GM18867 (cell line): Measurements from ENCODE around the gene ATF3.

Source experiments
- ATAC-seq: cut with Tn5 transposase; IDR thresholded peaks from one replicate; pipeline ENCODE4 v1.9.1; 2021; ENCODE audit warnings: mild to moderate bottlenecking, moderate library complexity; ENCODE audit not compliant: unreplicated experiment

The ATF3 gene

DNA sequence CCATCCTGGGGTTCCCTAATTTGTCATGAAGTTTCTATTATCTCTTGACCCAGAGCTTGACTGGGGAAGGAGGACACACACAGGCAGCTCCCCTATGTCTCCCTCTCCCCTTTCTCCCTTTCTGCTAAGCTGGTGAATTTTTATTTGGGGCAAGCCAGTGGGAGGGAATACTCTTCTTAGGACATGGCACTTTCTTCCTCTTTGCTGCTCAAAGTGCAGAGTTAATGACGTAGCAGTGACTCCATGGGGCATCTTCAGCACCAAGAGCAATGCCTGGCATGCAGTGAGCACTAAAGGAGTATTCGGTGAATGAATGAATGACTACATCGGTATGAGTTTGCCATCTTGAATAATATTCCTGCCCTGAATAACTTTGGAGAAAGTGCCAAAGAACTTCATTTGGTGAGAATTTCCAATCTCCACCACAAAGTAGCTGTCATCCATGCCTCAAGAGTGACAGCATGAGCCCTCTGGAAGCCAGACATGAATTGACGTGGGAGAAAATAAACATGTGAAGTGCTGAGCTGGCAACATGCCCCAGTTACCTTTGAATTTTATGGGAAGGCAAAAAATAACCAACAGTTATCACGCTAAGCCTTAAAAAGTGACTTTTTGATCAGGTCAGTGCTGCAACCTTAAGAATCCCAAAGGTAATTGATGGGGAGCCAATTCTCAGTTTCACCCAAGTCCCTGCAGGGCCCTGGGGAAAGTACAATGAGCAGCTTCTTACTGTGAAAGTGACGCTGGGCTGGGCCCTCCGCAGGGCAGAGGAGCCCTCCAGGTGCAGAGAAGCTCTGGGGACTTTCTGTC is 22.1 kb upstream of the ATF3 start:
- ATAC-seq, result peak; percentile 96

DNA sequence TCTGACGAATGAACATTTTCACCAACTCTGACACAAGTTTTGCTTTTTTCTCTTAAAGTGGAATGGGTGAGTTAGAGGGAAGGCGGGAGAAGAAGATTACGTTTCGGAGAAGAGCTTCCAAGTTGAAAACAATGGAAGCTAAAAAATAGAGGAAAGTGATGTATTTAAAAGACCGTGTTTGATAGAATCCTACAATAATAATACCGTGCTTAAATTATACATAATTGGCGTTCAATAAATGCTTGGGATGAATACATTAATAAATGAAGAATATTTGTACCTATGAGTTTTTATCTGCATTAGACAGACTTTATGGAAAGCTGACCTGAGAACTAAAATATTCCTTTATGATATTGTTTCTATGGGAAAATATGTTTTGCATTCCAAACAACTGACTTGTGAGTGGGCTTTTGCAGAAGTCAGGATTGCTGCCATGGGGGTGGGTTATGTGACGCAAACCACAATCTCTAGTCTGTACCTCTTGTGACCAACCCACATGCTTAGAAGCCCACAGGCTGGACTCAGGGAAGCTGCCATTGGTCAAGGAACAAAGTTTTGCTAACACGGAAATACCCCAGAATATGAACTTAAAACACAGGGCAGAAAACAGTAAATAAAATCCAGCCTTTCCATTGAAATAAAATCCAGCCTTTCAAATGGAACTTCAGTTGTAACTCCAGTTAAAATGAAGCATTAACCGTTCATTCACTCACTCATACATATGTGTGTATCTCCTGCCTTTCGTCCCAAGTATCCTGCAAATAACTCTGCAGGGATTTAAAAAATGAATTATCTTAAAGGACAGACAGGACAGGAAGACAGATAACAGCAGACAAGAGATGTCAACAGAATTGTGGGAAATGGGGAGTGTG is 21.3 kb upstream of the ATF3 start:
- ATAC-seq, result no peak

DNA sequence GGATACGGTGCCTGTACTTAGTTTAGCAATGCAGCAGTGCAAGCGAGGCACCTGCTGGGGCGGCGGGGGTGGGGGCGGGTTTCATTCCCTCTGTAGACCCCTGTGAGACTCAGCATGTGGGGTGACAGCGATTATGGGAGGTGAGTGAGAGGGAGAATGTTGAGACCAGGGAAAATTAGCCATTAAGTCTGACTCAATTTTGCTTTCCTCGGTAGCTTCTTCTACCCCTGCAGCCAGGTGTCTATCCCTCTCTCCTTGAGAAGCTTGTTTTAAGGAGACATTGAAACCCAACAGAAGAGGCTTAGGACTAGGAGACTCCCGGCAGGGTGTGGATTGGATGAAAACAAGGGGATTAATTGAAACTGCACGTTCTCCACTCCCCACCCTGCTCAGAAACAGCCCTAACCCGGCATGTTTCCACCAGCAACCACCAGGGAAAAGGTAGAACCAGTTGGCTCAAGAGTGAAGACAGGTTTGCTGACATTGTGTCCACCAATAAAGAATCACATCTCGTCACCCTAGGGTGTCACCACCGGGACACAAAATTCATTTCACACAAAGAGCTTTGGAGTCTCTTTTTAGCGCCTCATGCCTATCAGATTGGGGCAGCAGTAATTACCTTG is 20.6 kb upstream of the ATF3 start:
- no peak for ATAC-seq

DNA sequence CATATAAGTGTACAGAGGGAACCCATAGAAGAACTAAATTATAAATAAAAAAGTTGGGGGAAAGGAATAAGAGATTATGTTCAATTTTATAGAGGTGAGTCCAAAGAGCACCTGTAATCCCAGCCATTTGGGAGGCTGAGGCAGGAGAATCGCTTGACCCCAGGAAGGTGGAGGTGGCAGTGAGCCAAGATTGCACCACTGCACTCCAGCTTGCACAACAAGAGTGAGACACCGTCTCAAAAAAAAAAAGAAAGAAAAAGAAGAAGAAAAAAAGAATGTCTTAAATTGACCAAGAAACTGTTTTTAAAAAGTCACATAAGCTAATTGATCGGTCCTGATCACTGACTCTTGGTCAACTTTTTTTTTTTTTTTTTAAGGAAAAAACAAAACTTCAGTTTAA is 19.1 kb upstream of the ATF3 start:
- ATAC-seq, result no peak

DNA sequence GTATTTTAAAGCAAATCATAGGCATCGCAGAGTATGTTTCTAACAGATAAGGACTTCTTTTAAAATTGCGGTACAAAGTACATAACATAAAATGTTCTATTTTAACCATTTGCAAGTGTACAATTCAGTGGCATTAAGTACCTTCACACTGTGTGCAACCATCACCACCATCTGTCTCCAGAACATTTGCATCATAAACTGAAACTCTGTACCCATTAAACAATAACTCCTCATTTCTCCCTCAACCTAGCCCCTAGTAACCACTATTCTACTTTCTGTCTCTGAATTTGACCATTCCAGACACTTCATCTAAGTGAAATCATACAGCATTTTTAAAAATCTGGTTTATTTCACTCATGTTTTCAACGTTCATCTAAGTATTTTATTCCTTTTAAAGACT is 16.6 kb upstream of the ATF3 start:
- peak; percentile 29 for ATAC-seq

DNA sequence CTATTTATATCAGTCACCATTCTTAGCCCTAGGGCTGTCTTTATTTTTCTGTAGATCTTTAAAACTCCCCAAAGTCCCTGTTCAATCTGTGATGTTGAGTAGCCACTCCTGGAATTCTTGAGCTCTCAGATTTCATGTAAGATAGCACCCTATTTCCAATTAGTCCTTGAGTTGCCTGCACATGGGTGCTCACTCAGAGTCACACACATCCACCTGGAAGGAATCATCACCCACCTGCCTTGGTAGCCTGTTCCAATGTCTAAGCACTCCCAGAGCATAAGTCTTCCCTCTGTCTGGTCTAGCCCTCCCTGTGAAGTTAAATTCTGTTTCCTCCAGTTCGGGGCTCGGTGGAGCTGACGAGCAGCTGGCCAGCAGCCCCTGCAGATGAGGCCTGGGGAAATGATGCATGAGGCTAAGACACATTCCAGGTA is 14.7 kb upstream of the ATF3 start:
- ATAC-seq, result no peak

DNA sequence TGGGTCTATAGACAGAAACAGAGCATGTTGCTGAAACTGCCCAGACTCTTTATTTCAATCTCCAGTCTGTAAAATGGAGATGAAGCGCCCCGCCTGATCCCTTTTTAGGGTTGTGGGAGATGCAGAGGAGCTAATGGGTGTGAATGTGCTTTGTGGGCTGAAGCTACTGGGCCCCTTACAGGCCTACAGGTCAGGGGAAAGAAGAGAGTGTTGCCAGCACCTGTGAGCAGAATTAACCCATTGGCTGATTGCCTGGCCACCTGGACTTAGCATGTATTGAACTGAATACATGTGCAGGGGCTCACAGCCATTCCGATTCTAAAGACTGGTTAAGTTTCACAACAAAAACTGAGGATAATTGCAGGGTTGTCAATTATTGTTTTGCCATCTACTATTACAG is 13.9 kb upstream of the ATF3 start:
- no peak for ATAC-seq

DNA sequence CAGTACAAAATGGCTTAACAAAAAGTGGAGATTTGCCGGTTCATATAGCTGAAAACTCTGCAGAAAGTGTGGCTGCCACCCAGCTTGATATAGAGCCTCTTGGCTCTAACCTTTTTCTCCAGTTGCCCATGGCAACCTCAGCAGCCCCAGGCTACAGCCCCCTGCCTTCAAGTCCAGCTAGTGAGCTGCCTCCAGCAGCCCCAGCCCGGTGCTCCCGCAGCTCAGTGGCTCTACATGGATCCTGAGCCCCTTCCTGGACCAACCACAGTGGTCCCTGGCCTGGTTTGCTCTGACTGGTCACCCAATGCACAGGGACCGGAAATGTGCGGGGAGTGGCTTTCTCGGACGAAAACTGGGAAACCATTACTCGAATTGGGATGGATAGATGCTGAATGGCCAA is 13.3 kb upstream of the ATF3 start:
- no peak for ATAC-seq

DNA sequence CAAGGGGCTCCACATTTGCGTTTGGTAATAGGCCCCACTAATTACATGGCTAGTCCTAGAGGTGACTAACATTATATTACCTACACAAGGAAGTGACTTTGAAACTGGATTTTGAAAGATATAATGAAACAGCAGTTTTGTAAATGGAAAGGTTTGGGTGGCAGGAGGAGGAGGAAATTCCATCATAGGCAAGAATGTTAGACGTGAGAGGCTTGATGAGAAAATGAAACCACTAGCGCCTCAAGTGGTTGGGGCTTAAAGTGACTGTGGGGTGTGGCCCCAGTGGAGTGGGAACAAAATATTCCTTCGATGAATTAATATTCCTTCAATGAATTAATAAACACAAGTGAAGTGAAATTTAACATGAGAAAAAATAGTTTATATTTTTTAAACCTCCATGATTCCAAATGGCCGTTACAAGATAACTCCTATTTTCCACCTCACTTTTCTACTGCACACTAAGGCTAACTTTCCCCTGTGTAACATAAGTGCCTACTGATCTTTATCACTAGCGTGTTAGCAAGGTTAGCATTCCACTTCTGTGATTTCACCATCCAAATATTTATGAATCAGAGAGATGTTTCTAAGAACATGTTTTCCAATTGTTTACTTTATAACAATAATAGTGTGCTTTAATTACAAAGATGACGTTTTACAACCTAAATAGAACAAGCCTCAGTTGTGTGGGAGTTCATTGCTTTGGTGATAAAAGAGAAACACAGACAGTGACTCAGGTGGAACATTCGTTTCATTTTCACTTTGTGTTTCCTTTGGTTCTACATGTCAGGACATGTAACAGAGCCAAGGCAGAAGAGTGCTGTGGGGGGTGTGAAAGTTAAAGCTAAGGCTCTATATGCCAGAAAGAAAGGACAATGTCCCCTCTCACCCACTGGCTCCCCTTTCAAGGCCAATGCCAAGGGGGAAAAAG is 12.5 kb upstream of the ATF3 start:
- ATAC-seq, result peak; percentile 96

DNA sequence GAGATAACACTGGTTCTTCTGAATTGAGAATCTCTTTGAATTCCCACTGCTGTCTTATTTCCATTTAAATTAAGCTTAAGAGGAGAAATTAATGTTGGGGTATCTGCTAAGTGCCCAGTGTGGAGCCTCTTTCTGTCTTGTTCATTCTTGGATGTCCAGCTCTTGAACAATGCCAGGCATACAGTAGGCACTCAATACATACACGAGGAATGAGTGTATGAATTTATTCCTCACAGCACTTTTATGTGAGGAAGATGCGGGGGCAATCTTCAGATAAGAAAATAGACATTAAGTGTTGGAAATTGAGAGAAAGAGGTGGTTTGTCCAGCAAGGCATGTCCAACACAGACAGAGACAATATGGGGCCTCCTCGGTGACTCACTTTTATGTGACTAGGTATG is 11.8 kb upstream of the ATF3 start:
- no peak for ATAC-seq

DNA sequence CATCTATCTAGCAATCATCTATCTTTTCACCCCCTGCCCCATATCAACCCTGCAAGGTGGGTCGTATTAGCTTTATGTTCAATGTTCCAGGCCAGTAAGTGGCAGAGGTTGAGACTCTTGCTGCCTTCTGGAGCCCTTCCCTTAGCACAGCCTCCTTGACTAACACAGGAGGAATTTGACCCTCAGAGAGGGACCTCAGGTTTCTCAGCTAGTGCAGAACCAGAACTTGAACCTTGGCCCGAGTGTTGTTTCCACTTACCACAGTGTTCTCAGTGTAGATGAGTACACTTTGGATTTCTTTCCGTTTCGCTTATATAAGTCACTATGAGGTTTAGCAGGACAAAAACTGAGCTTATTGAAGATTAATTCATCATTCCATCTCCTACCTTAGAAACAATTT is 11.1 kb upstream of the ATF3 start:
- no peak for ATAC-seq

DNA sequence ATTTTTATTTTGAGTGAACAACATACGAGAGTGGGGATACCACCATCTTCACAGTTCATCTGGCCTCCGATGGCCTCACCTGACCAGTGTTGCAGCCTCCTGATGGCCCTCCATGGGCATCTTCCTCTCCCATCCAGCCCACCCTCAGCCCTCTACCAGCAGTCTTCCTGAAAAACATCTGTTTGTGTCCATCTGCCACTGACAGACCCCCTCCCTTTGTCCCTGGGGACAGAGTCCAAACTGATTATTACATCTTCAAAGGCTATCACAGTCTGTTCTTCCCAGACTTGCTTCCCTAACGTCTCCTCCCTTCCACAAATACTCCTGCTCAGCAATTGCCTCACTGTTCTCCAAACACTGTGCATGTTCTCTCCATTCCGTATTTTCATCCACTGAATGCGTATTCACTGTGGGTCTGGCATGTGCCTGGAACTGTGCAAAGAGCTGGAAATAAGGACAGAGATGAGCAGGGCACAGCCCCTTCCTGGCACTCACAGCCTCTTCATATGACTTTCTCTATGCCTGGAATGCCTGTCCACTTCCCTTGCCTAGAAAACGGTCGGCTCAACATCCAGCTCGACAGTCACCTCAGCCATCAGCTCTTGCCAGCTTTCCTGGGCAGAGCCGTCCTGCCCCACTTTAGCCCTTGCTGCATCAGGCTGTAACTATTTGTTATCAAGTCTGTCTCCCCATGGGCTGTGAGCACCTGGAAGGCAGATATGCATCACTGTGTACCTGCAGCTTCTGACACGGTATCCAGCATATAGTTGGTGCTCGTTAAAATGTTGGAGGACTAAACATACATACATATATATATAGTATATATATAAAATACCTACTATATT is 8.3 kb upstream of the ATF3 start:
- no peak for ATAC-seq

DNA sequence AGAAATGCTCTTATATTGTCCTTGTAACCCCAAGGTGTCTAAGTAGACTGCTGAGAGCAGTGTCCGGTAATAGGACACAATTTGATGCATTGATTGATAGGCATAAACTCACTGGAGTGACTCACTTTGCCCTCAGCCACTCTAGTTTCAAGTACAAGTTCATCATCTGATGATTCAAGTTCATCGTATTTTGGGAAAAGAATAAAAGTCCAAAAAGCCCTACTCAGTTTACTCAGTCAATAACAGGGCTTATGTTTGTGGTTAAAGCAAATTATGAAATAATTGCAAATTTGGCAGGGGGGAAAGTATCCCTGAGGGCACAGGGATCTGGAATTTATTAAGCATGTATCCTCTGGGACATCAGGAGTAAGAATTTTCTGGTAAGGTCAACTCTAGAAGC is 7.6 kb upstream of the ATF3 start:
- no peak for ATAC-seq

DNA sequence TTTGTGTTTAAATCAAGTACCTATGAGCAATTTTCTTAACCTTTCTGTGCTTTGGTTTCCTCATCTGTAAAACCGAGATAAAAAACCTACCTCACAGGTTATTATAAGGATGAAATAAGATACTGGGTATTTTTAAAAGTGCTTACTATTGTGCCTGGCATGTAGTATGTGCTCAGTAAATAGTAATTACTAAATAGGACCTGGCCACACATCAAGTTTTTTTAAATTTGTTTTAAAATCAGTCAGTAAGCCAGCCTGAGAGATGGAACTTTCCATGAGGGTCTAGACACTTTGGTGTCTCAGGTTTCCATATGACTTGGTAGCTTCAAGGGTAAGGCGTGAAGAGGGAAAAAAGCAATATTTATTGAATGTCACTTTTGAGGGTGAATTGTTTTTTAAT is 7.0 kb upstream of the ATF3 start:
- ATAC-seq, result no peak

DNA sequence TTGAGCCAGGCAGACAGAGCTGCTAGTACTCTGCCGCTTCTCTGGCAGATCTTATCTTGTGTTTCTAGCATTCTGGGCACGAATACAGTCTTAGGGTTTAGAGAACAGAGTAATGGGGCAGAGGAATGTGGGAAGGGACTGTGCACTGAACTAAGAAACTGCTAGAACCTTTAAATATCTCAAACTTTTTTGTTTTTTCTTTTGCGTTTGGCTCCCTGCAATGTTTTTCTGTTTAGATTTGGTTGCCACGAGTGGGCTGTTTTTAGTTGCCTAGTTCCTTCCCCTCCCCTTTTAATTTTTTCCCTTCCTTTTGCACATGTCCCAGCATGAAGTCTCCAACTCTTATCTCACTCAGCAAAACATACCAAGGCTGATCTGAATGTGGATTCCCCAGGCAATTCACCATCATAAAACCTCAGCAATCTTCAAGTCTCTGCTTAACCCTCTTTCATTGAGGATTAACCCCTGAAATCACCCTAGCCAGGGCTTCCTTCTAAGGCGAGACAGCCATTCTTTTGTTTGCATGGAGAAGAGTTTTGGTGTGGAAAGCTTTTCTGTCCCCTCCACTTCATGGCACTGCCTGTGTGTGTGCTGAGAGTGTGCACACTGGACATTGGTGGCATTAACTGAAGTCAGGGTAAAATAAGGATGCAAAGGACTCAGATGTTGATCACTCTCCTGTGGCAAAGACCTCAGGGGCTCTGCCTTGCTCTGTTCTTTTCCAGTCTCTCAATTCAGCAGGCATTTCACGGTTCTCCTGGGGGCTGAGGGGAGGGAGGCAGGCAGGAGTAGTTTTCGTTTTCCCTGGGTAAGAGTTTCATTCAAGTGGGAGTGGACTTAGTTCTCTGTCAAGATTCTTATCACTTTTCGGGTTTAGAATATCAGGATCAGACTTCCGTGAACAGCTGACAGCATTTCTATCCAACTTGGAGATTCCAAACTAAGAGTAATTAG is 2.8 kb upstream of the ATF3 start:
- ATAC-seq, result no peak

DNA sequence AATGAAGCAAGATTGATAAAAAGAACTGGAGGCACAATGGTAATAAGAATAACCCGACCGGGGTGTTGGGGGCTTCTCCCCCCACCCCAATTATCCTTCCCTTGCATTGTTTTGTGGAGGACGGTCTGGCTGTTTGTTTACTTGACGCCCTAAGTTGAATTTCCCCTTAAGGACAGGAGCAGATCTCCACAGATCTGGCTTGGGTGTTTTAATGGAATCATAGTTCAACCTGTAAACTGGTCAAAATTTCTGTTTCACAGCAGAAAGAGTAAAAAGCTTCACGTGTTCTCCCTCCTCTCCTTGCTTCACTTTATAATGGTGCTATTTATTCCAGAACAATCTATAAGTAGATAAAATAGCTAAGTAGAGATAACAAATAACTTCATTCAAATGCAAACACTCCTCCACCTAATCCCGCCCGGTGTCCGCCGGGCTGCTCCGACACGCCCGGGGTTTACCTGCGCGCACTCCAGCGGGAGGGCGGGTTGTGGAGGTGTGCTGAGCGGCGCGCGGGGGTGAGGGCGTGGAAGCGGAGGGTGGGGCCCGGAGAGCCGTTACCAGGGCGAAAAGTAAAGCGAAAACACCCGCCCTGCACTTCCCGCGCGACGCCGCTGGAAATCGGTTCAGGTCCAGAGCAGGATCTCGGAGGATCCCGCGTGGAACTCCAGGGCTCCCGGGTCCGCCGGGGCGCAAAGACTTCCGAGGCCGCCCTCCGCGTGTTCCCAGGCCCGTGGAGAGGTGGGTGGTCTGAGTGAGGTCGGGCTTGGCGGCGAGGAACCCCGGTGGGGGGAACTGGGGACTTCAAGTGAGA is 2.0 kb upstream of the ATF3 start:
- ATAC-seq, result no peak

DNA sequence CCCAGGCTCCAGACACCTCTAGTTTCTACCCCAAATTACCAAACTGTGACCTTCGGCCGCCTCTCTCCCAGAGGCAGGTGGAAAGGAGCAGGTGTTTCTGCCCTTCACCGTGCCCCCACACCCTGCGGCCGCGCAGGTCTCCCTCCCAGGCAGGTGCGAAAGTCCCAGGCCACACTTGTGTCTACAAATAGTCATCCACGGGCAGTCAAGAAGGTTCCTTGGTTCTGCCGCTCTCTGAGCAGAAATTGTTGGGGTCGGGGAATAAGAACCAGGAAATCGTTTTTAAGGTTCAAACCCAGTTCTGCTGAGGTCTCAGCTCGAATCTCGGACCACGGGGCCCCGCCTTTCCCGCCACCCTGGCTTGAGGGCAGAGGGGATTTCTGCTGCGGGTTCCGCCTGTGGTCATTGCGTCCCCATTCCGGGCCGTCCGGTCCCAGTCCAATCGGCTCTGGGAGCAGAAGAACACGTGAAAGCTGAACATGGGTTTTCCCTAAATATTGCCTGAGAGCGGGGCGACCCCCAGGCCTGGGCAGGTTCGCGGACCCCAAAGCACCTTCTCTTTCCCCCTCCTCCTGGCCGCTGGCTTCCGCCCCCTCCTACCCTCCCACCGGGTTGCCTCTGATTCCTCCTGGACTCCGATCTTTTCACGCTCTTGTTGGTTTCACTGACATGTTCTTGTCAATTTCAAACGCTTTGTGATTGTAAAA is 1.2 kb upstream of the ATF3 start:
- peak; percentile 3 for ATAC-seq
